Gastroesophageal sphincter (tissue), 4 donors: ENCODE measurements around the gene LRRC49. TPM values are rescaled to one million over a fixed set of nuclear protein-coding genes. Genes with fewer than 3 reads are reported as not detected.

Experiments
- ATAC-seq: fragments of 150-250 bp; one replicate; pipeline ENCODE4 v1.9.1; 2016; ENCODE audit warnings: mild to moderate bottlenecking, moderate library complexity
- H3K27ac ChIP-seq, 4 donors: fragments of 200-600 bp; sonication (generic) in 3 of 4; 1 replicate in 3 of 4; 2 replicates in 1 of 4; pipeline ENCODE4 v1.5.1; 2016 to 2019
- H3K27me3 ChIP-seq: fragments of 200-600 bp; sonication (generic); one replicate; pipeline ENCODE4 v1.5.1; 2019
- H3K36me3 ChIP-seq, 2 donors: fragments of 200-600 bp; sonication (generic); one replicate each; pipeline ENCODE4 v1.5.1; 2019; ENCODE audit warnings: control low read depth in 1 of 2
- H3K4me1 ChIP-seq, 3 donors: fragments of 200-600 bp; sonication (generic); 1 replicate in 2 of 3; 2 replicates in 1 of 3; pipeline ENCODE4 v1.5.1; 2016 to 2019; ENCODE audit warnings: control low read depth in 2 of 3
- H3K4me3 ChIP-seq, 2 donors: fragments of 200-600 bp; sonication (generic); one replicate each; pipeline ENCODE4 v1.5.1; 2019; ENCODE audit warnings: mild to moderate bottlenecking in 1 of 2, moderate library complexity in 1 of 2
- H3K9me3 ChIP-seq, 3 donors: fragments of 200-600 bp; sonication (generic); one replicate each; pipeline ENCODE4 v1.5.1; 2017 to 2019; ENCODE audit warnings: control low read depth in 2 of 3
- EP300 ChIP-seq: sonication (generic); formaldehyde crosslinking; IDR thresholded peaks from one replicate; pipeline ENCODE4 v1.6.1; 2017; ENCODE audit warnings: antibody characterized with exemption, mild to moderate bottlenecking
- POLR2A ChIP-seq, 2 donors: fragments of 450-650 bp; IDR thresholded peaks; one replicate each; pipeline ENCODE4 v1.6.1; 2017; ENCODE audit warnings: antibody characterized with exemption in 2 of 2, mild to moderate bottlenecking in 2 of 2, moderate library complexity in 1 of 2
- POLR2AphosphoS5 ChIP-seq: sonication (generic); formaldehyde crosslinking; IDR thresholded peaks from one replicate; pipeline ENCODE4 v1.6.1; 2017; ENCODE audit warnings: antibody characterized with exemption
- WGBS, 2 donors: methylation state at CpG; one replicate each; pipeline ENCODE4 v1.1.5; 2018; ENCODE audit warnings: low coverage in 1 of 2; 5-methylcytosine and 5-hydroxymethylcytosine counted together
- total RNA-seq, 4 donors: library from RNA; depleted of rRNA; stranded (reverse); fragments of >200 nt; gene quantifications; one replicate each; pipeline ENCODE4 v1.1.0, GENCODE V29; 2016
- TF ChIP-seq, protein P1 (sequence below), 4 experiments: fragments of 200-600 bp in 2 of 4; fragments of 450-650 bp in 2 of 4; sonication (generic) in 1 of 4; IDR thresholded peaks; one replicate each; pipeline ENCODE4 v1.5.1; 2017 to 2019; ENCODE audit warnings: antibody characterized with exemption in 4 of 4, mild to moderate bottlenecking in 2 of 4, moderate library complexity in 2 of 4

LRRC49 gene
- total RNA-seq, 4 donors from 2014 or later = 5.8 to 14.5 (median 9.2) TPM

DNA sequence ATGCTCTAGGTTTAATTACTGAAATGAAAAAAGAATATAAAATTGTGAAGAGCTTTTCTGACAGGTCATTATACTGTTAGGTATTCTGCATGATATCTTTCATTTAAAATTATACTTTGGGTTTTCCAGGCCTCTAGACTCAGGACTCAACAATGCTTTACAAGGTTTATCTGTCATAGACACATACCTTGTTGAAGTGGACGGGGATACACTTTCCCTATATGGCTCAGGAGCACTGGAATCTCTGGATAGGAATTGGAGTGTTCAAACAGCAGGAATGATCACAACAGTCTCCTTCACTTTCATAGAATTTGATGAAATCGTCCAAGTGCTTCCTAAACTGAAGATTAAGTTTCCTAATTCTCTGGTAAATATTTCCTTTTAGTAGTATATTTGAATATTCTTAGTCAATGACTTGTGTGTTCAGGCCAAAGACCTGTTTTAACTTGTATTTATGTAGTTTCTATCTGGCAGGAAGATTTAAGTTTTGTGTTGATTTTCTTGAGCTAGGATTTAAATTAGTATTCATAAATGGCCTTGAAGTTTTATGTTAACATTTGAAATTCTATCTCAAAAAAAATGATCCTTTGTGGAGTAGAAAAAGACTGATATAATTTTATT is 115.7 kb downstream of the LRRC49 start:
- TF ChIP-seq, protein P1, sequence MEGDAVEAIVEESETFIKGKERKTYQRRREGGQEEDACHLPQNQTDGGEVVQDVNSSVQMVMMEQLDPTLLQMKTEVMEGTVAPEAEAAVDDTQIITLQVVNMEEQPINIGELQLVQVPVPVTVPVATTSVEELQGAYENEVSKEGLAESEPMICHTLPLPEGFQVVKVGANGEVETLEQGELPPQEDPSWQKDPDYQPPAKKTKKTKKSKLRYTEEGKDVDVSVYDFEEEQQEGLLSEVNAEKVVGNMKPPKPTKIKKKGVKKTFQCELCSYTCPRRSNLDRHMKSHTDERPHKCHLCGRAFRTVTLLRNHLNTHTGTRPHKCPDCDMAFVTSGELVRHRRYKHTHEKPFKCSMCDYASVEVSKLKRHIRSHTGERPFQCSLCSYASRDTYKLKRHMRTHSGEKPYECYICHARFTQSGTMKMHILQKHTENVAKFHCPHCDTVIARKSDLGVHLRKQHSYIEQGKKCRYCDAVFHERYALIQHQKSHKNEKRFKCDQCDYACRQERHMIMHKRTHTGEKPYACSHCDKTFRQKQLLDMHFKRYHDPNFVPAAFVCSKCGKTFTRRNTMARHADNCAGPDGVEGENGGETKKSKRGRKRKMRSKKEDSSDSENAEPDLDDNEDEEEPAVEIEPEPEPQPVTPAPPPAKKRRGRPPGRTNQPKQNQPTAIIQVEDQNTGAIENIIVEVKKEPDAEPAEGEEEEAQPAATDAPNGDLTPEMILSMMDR (IDR thresholded peaks at IDR 0.05) = no peak
- TF ChIP-seq EP300 = no peak
- TF ChIP-seq POLR2AphosphoS5 = no peak
- TF ChIP-seq POLR2A (IDR thresholded peaks at IDR 0.05) = no peak
- WGBS, 2 donors = 15 to 58% methylated on average over 2 of the region's 2 CpGs
- ATAC-seq = no peak

DNA sequence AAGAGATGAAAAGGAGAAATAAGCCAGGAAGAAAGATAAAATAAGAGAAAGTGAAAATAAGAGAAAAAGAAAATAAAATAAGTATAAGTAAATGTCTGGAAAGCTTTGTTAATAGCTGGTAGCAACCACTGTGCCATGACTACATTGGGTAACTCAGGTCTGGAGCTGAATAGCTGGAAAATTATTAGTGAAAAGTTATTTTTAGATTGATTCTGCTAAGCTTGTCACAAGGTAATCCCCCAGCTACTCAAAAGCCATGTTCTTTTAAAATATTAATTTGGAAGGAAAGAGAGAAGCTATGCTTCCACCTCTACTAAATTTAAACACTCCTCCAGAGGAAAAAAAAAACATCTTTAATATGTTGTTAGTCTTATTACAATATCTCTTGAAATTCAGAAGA is 117.8 kb downstream of the LRRC49 start:
- Histone ChIP-seq H3K27ac (no peak overlapping the region), H3K36me3 (no peaks in the 10 kb centered on the region), H3K4me3 (no peak overlapping the region), H3K9me3 (no peaks in the 10 kb centered on the region), H3K4me1 (no peaks in the 10 kb centered on the region), H3K27me3 (no peaks in the 10 kb centered on the region)
- no peak for ATAC-seq
- TF ChIP-seq, protein P1 (IDR thresholded peaks at IDR 0.05) = no peak
- TF ChIP-seq EP300 = no peak
- TF ChIP-seq POLR2AphosphoS5 = no peak
- TF ChIP-seq POLR2A (IDR thresholded peaks at IDR 0.05) = no peak

More for the DNA sequence above, 115.7 kb downstream of the LRRC49 start:
- no peak overlapping the region for H3K27ac ChIP-seq
- H3K27me3 ChIP-seq = no peaks in the 10 kb centered on the region
- no peaks in the 10 kb centered on the region for H3K4me1 ChIP-seq
- no peaks in the 10 kb centered on the region for H3K9me3 ChIP-seq
- no peak overlapping the region for H3K4me3 ChIP-seq
- H3K36me3 ChIP-seq = no peaks in the 10 kb centered on the region

DNA sequence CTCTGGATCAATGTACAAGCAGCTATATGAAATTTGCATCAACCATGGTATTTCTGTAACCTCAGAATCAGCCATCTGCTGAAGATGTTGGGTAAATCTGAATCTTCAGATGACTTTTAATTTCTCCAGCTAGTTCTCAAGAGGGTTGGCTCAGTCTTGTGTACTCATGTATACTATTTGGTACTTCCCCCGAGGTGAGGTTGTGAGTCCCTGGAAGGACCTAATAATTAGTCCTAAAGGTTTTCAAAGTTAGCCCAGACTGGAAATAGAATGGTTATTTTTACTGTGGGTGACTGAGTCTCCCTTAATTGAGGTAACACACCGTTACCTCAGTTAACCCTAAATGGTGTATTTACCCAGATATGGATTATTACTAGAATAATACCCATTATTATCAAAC is 118.4 kb downstream of the LRRC49 start:
- no peaks in the 10 kb centered on the region for H3K4me1 ChIP-seq
- H3K27me3 ChIP-seq = no peaks in the 10 kb centered on the region
- H3K4me3 ChIP-seq = no peak overlapping the region
- TF ChIP-seq, protein P1 (IDR thresholded peaks at IDR 0.05) = no peak
- TF ChIP-seq POLR2AphosphoS5 (no peak), POLR2A (IDR thresholded peaks at IDR 0.05) (no peak), EP300 (no peak)
- H3K36me3 ChIP-seq = no peaks in the 10 kb centered on the region
- H3K9me3 ChIP-seq = no peaks in the 10 kb centered on the region
- WGBS, 2 donors = 69 to 72% methylated on average over 2 of the region's 2 CpGs
- no peak overlapping the region for H3K27ac ChIP-seq
- ATAC-seq = no peak

DNA sequence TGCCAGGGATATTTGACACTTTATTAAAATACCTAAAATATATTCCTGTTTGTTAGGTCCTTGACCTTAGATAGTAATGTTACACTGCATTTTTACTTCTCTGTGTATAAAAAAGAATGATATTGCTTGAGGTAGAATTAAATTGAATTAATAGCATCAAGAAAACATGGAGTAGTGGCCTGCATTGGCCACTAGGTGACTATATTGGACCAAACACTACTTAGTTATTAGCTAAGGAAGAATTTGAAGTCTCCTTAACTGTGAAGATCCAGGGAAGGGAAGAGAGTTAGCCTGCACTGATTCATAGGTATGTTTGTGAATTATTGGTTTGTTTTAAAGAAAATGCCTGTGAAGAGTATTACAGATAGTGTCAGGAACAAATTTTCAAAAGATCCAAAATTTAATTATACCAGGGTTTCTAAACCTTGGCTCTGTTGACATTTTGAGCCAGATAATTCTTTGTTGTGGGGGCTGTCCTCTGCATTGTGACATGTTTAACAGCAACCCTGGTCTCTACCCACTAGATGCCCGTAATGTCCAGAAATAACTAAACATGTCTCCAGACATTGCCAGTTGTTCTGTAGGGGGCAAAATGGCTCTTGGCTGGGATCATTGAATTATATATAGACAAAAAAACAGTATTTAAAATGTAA is 119.0 kb downstream of the LRRC49 start:
- Histone ChIP-seq H3K27me3 (no peaks in the 10 kb centered on the region), H3K9me3 (no peaks in the 10 kb centered on the region), H3K4me3 (no peak overlapping the region), H3K36me3 (peaks cover 0 to under 1% of the 10 kb centered on the region in 2 donors), H3K4me1 (no peaks in the 10 kb centered on the region), H3K27ac (no peak overlapping the region)
- no peak for ATAC-seq
- WGBS, 2 donors = 80 to 88% methylated on average over 1 of the region's 1 CpG
- TF ChIP-seq, protein P1 (IDR thresholded peaks at IDR 0.05) = peak; percentile 56 to 69 (median 61)
- no peak for TF ChIP-seq EP300

DNA sequence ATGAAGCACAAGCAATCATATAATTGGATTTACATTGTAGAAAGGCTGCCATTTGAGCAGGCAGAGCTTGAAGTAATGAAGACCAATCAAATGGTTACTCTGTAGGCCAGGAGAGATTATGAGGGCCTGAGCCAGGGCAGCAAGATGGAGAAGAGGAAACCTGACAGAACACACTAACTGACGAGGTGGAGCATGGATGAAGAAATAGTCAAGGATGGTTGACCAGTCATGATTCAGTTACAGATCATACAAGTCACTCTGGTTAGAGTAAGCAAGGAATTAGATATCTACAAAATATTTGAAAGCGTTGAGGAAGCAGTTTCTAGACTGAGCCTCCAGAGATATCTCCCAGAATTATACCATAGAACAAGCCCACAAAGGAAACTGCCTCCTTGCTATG is 120.8 kb downstream of the LRRC49 start:
- Histone ChIP-seq H3K9me3 (no peaks in the 10 kb centered on the region), H3K4me3 (no peak overlapping the region), H3K36me3 (peaks cover 0 to 11% of the 10 kb centered on the region in 2 donors), H3K27ac (no peak overlapping the region), H3K27me3 (no peaks in the 10 kb centered on the region), H3K4me1 (no peaks in the 10 kb centered on the region)
- ATAC-seq = no peak
- 89 to 100% methylated on average over 1 to 2 of the region's 2 CpGs for WGBS, 2 donors
- TF ChIP-seq POLR2AphosphoS5 (no peak), POLR2A (IDR thresholded peaks at IDR 0.05) (no peak), EP300 (no peak)
- TF ChIP-seq, protein P1 (IDR thresholded peaks at IDR 0.05) = no peak
